Heart left ventricle (tissue), 16 donors: ENCODE measurements around the gene APLP2. TPM values are rescaled to one million over a fixed set of nuclear protein-coding genes. Genes with fewer than 3 reads are reported as not detected.

Experiments used
- ATAC-seq, 4 donors: fragments of 200-7000 bp; cut with Tn5 transposase; one replicate each; pipeline ENCODE4 v1.9.1; 2020 to 2022; ENCODE audit warnings: moderate library complexity in 4 of 4, mild to moderate bottlenecking in 3 of 4, moderate number of reproducible peaks in 1 of 4
- DNase-seq, 5 donors: peaks; one replicate each; pipeline ENCODE4 v3.0.0-alpha.2; 2020
- H3K27ac ChIP-seq, 12 donors: fragments of 200-600 bp; sonication (generic) in 4 of 12; one replicate each; pipeline versions ENCODE4 v1.5.0 to v1.8.0; 2016 to 2022; ENCODE audit warnings: mild to moderate bottlenecking in 2 of 12
- H3K27me3 ChIP-seq, 9 donors: fragments of 200-600 bp; sonication (generic) in 2 of 9; one replicate each; pipeline versions ENCODE4 v1.5.1 to v1.8.0; 2016 to 2022; ENCODE audit warnings: mild to moderate bottlenecking in 3 of 9
- H3K36me3 ChIP-seq, 9 donors: fragments of 200-600 bp; sonication (generic) in 2 of 9; one replicate each; pipeline versions ENCODE4 v1.5.0 to v1.8.0; 2018 to 2022; ENCODE audit warnings: mild to moderate bottlenecking in 2 of 9
- H3K4me1 ChIP-seq, 12 donors: fragments of 200-600 bp; sonication (generic) in 4 of 12; one replicate each; pipeline versions ENCODE4 v1.5.0 to v1.8.0; 2016 to 2022; ENCODE audit warnings: mild to moderate bottlenecking in 3 of 12
- H3K4me3 ChIP-seq, 12 donors: fragments of 200-600 bp; sonication (generic) in 4 of 12; one replicate each; pipeline versions ENCODE4 v1.5.0 to v1.8.0; 2017 to 2022; ENCODE audit warnings: mild to moderate bottlenecking in 9 of 12, moderate library complexity in 4 of 12
- H3K9me3 ChIP-seq, 12 donors: fragments of 200-600 bp; sonication (generic) in 4 of 12; one replicate each; pipeline versions ENCODE4 v1.5.0 to v1.8.0; 2016 to 2022; ENCODE audit warnings: mild to moderate bottlenecking in 1 of 12
- POLR2A ChIP-seq, 2 donors: fragments of 450-650 bp; IDR thresholded peaks; one replicate each; pipeline ENCODE4 v1.6.1; 2017; ENCODE audit warnings: antibody characterized with exemption in 2 of 2, mild to moderate bottlenecking in 2 of 2, moderate library complexity in 2 of 2
- WGBS, 4 donors: extraction: QIAGEN DNeasy Blood & Tissue Kit in 2 of 4; methylation state at CpG; one replicate each; pipeline versions ENCODE4 v1.1.5 to v1.1.7; 2013 to 2018; 5-methylcytosine and 5-hydroxymethylcytosine counted together
- intact Hi-C, 10 donors: fragments of 100-400 bp; cut with DNase I; formaldehyde crosslinking; loops; one replicate each; pipeline versions ENCODE4 v1.11.1 to v1.14.2; 2022
- polyA plus RNA-seq, 2 donors: library from polyadenylated mRNA; stranded (reverse); fragments of 200-250 nt; gene quantifications; one replicate each; pipeline ENCODE4 v1.2.3, GENCODE V29; 2013
- total RNA-seq, 9 donors: library from RNA; depleted of rRNA in 2 of 9; stranded (reverse); fragments of >200 nt in 2 of 9; fragmentation: NEBNext Ultra II Directional in 3 of 9; extraction: Animal tissue kit (Norgen Biotek cat#: 25700) in 3 of 9; gene quantifications; one replicate each; pipeline versions ENCODE4 v1.1.0 to v1.2.4, GENCODE V29; 2016 to 2023
- TF ChIP-seq, protein P1 (sequence below), 12 donors: fragments of 200-600 bp; sonication (generic) in 4 of 12; IDR thresholded peaks; one replicate each; pipeline versions ENCODE4 v1.5.0 to v1.8.0; 2018 to 2022; ENCODE audit warnings: antibody characterized with exemption in 12 of 12, mild to moderate bottlenecking in 5 of 12
- donor health status: ischemic (EF 13 %, LVEDD 7.1; RV severe dilation, severe dysfunction).
- donor health status: healthy with polysubstance abuse.
- donor health status: DM: no; HTN: yes; CAD: no.
- donor health status: DM: no; HTN: no; CAD: no.
- donor health status: ischemic (EF 25% LVEDD 6.9; RV normal size, moderate dysfunction).
- donor health status: ischemic (EF 25% LVEDD 5.7; RV mildly dilated, moderate dysfunction).
- donor health status: healthy.
- donor health status: DM: yes; HTN: yes; CAD: no.
- donor health status: ischemic (EF 35%, LVEDD 5.7; RV mildly dilated, moderate dysfunction).
- donor health status: nonischemic (EF 11% LVEDD 7.7; RV severe dilation, severe dysfunction).
- donor health status: DM: yes; HTN: yes; CAD: no.
- donor health status: PGD.
- donor health status: ischemic (EF 29% LVEDD 5.4; RV normal size, mild dysfunction).
- donor health status: nonischemic (EF 23%, LVEDD 6.1; RV moderate dilation, normal function).

The APLP2 gene
- total and polyA plus RNA-seq, 11 donors: 121 to 423 (median 325) TPM

GRCh38 chr11:130051082-130051481 lies 18.6 kb upstream of the APLP2 start:
- intact Hi-C loops: no loop called here
- H3K9me3 ChIP-seq: peaks cover 0 to 4% (median 0%) of the 10 kb centered on the region in 12 donors
- 88 to 95% (median 91%) methylated on average over 1 of the region's 1 CpG for WGBS, 4 donors
- no peak for TF ChIP-seq POLR2A (IDR thresholded peaks at IDR 0.05)
- TF ChIP-seq, protein P1, sequence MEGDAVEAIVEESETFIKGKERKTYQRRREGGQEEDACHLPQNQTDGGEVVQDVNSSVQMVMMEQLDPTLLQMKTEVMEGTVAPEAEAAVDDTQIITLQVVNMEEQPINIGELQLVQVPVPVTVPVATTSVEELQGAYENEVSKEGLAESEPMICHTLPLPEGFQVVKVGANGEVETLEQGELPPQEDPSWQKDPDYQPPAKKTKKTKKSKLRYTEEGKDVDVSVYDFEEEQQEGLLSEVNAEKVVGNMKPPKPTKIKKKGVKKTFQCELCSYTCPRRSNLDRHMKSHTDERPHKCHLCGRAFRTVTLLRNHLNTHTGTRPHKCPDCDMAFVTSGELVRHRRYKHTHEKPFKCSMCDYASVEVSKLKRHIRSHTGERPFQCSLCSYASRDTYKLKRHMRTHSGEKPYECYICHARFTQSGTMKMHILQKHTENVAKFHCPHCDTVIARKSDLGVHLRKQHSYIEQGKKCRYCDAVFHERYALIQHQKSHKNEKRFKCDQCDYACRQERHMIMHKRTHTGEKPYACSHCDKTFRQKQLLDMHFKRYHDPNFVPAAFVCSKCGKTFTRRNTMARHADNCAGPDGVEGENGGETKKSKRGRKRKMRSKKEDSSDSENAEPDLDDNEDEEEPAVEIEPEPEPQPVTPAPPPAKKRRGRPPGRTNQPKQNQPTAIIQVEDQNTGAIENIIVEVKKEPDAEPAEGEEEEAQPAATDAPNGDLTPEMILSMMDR (IDR thresholded peaks at IDR 0.05): no peak
- H3K4me3 ChIP-seq: no peak overlapping the region
- H3K27ac ChIP-seq: peak overlapping the region in 2 of 12 donors; percentile 10 to 77
- peaks cover 0 to 29% (median 0%) of the 10 kb centered on the region in 12 donors for H3K4me1 ChIP-seq
- no peaks in the 10 kb centered on the region for H3K36me3 ChIP-seq
- ATAC-seq: peak in 1 of 4 donors; percentile 62
- H3K27me3 ChIP-seq: no peaks in the 10 kb centered on the region
- no peak for DNase-seq

GRCh38 chr11:130052567-130052966 lies 17.1 kb upstream of the APLP2 start:
- TF ChIP-seq POLR2A (IDR thresholded peaks at IDR 0.05): no peak
- TF ChIP-seq, protein P1 (IDR thresholded peaks at IDR 0.05): no peak
- no peaks in the 10 kb centered on the region for H3K36me3 ChIP-seq
- no peak for DNase-seq
- H3K4me1 ChIP-seq: peaks cover 0 to 29% (median 0%) of the 10 kb centered on the region in 12 donors
- no peak for ATAC-seq
- H3K4me3 ChIP-seq: no peak overlapping the region
- no peak overlapping the region for H3K27ac ChIP-seq
- intact Hi-C loops: no loop called here
- WGBS, 4 donors: 85 to 88% (median 87%) methylated on average over 3 of the region's 3 CpGs
- peaks cover 0 to 2% (median 0%) of the 10 kb centered on the region in 9 donors for H3K27me3 ChIP-seq
- H3K9me3 ChIP-seq: peaks cover 0 to 4% (median 0%) of the 10 kb centered on the region in 12 donors

- H3K27me3 ChIP-seq: peaks cover 0 to 16% (median 0%) of the 10 kb centered on the region in 9 donors
- intact Hi-C loops: no loop called here
- peaks cover 0 to 4% (median 0%) of the 10 kb centered on the region in 12 donors for H3K9me3 ChIP-seq
- no peaks in the 10 kb centered on the region for H3K36me3 ChIP-seq
- peaks cover 0 to 24% (median 0%) of the 10 kb centered on the region in 12 donors for H3K4me1 ChIP-seq
- H3K27ac ChIP-seq: no peak overlapping the region
- WGBS, 4 donors: 61 to 84% (median 75%) methylated on average over 2 of the region's 2 CpGs
- H3K4me3 ChIP-seq: no peak overlapping the region
- TF ChIP-seq, protein P1 (IDR thresholded peaks at IDR 0.05): no peak
- no peak for ATAC-seq
- DNase-seq: no peak
Measured at GRCh38 chr11:130054966-130055365, 14.7 kb upstream of the APLP2 start.

GRCh38 chr11:130055617-130056016 lies 14.1 kb upstream of the APLP2 start:
- Histone ChIP-seq H3K4me3 (no peak overlapping the region), H3K36me3 (no peaks in the 10 kb centered on the region), H3K27ac (no peak overlapping the region), H3K4me1 (peaks cover 0 to 18% (median 0%) of the 10 kb centered on the region in 12 donors), H3K9me3 (peaks cover 0 to 4% (median 0%) of the 10 kb centered on the region in 12 donors), H3K27me3 (peaks cover 0 to 16% (median 0%) of the 10 kb centered on the region in 9 donors)
- ATAC-seq (no peak), DNase-seq (peak in 1 of 5 donors; percentile 27)
- TF ChIP-seq, protein P1 (IDR thresholded peaks at IDR 0.05): no peak
- no peak for TF ChIP-seq POLR2A (IDR thresholded peaks at IDR 0.05)
- intact Hi-C loops: no loop called here
- 51 to 63% (median 59%) methylated on average over 5 of the region's 5 CpGs for WGBS, 4 donors
